GM23248 (cell line): Measurements from ENCODE around the gene PSMD6. TPM values are rescaled to one million over a fixed set of nuclear protein-coding genes. Genes with fewer than 3 reads are reported as not detected.

Experiments
- DNase-seq: peaks from one replicate; pipeline ENCODE4 v3.0.0-alpha.2; 2015
- H2AFZ ChIP-seq: fragments of 200-600 bp; sonication (generic); 2 replicates; pipeline ENCODE4 v1.6.1; 2016; ENCODE audit warnings: antibody characterized with exemption
- H3F3A ChIP-seq: fragments of 200-600 bp; sonication (generic); 2 replicates; pipeline ENCODE4 v1.6.1; 2016; ENCODE audit warnings: mild to moderate bottlenecking, antibody characterized with exemption, mixed run types; ENCODE audit not compliant: insufficient read depth
- H3K27ac ChIP-seq: fragments of 200-600 bp; sonication (generic); 2 replicates; pipeline ENCODE4 v1.5.1; 2016; ENCODE audit warnings: mild to moderate bottlenecking
- H3K27me3 ChIP-seq: fragments of 200-600 bp; sonication (generic); replicated peaks from 2 replicates; pipeline ENCODE4 v1.6.1; 2016; ENCODE audit warnings: mild to moderate bottlenecking; ENCODE audit not compliant: insufficient read depth
- H3K36me3 ChIP-seq: fragments of 200-600 bp; sonication (generic); 2 replicates; pipeline ENCODE4 v1.6.1; 2016; ENCODE audit warnings: low read depth, mild to moderate bottlenecking
- H3K4me1 ChIP-seq: fragments of 200-600 bp; sonication (generic); 2 replicates; pipeline ENCODE4 v1.6.1; 2016; ENCODE audit warnings: mild to moderate bottlenecking; ENCODE audit not compliant: insufficient read depth
- H3K4me2 ChIP-seq: fragments of 200-600 bp; sonication (generic); one replicate; pipeline ENCODE4 v1.6.1; 2016; ENCODE audit warnings: mild to moderate bottlenecking; ENCODE audit not compliant: unreplicated experiment
- H3K4me3 ChIP-seq: fragments of 200-600 bp; sonication (generic); 2 replicates; pipeline ENCODE4 v1.5.1; 2016; ENCODE audit warnings: mild to moderate bottlenecking
- H3K79me2 ChIP-seq: fragments of 200-600 bp; sonication (generic); 2 replicates; pipeline ENCODE4 v1.6.1; 2016; ENCODE audit warnings: mild to moderate bottlenecking; ENCODE audit not compliant: insufficient read depth
- H3K9ac ChIP-seq: fragments of 200-600 bp; sonication (generic); 2 replicates; pipeline ENCODE4 v1.6.1; 2016; ENCODE audit warnings: mild to moderate bottlenecking
- H3K9me2 ChIP-seq: fragments of 200-600 bp; sonication (generic); 2 replicates; pipeline ENCODE4 v1.6.1; 2016; ENCODE audit warnings: mixed run types, mild to moderate bottlenecking, moderate library complexity; ENCODE audit not compliant: insufficient read depth
- H3K9me3 ChIP-seq: fragments of 200-600 bp; sonication (generic); one replicate; pipeline ENCODE4 v1.6.1; 2017; ENCODE audit warnings: low read depth
- H4K20me1 ChIP-seq: fragments of 200-600 bp; sonication (generic); 2 replicates; pipeline ENCODE4 v1.6.0; 2016; ENCODE audit not compliant: insufficient read depth
- EZH2 ChIP-seq: fragments of 200-600 bp; sonication (generic); IDR thresholded peaks from 2 replicates; pipeline ENCODE4 v1.6.1; 2018; ENCODE audit warnings: antibody characterized with exemption, mild to moderate bottlenecking; ENCODE audit not compliant: insufficient read depth, poor library complexity, severe bottlenecking
- EZH2phosphoT487 ChIP-seq: fragments of 200-600 bp; sonication (generic); IDR thresholded peaks from 2 replicates; pipeline ENCODE4 v1.6.1; 2018; ENCODE audit warnings: antibody characterized with exemption, moderate library complexity, mild to moderate bottlenecking, low read depth; ENCODE audit not compliant: insufficient read depth
- WGBS, 2 experiments: methylation state at CpG; one replicate each; pipeline ENCODE4 v1.1.6; 2015 to 2017; ENCODE audit warnings: low lambda C conversion rate in 2 of 2, low coverage in 1 of 2; ENCODE audit errors: missing lambda C conversion rate in 2 of 2; 5-methylcytosine and 5-hydroxymethylcytosine counted together
- in situ Hi-C: fragments of 300-500 bp; cut with MboI; formaldehyde crosslinking; loops from 2 replicates; pipeline ENCODE4 v1.15.0; 2020
- polyA plus RNA-seq: library from polyadenylated mRNA; unstranded; fragments of >200 nt; fragmentation: Nextera tagmentation; extraction: Ambion mirVana; gene quantifications from 2 replicates; pipeline ENCODE4 v1.2.1, GENCODE V29; 2016
- total RNA-seq: library from RNA; depleted of rRNA; stranded (reverse); fragments of >200 nt; shearing (Covaris generic); gene quantifications from 2 replicates; pipeline ENCODE4 v1.2.3, GENCODE V29; 2014

The PSMD6 gene
- total and polyA plus RNA-seq, 2 experiments from 2014 or later: 79.5 to 126 TPM

GRCh38 chr3:64008487-64009351, 14.6 kb downstream of the PSMD6 start:
- WGBS, 2 experiments: 86 to 94% methylated on average over 7 of the region's 7 CpGs

GRCh38 chr3:64008017-64008416, 15.3 kb downstream of the PSMD6 start:
- no peaks in the 10 kb centered on the region for H3K9me3 ChIP-seq
- no peaks in the 10 kb centered on the region for H3K27me3 ChIP-seq
- peaks cover 58% of the 10 kb centered on the region for H3F3A ChIP-seq
- WGBS, 2 experiments: 95 to 97% methylated on average over 2 of the region's 2 CpGs
- no peak overlapping the region for H3K9ac ChIP-seq
- no peak overlapping the region for H2AFZ ChIP-seq
- no peaks in the 10 kb centered on the region for H3K9me2 ChIP-seq
- peaks cover 37% of the 10 kb centered on the region for H3K79me2 ChIP-seq
- H4K20me1 ChIP-seq: no peaks in the 10 kb centered on the region
- DNase-seq: no peak
- H3K27ac ChIP-seq: no peak overlapping the region
- H3K4me1 ChIP-seq: peaks cover 18% of the 10 kb centered on the region
- TF ChIP-seq EZH2phosphoT487: no peak
- no peak for TF ChIP-seq EZH2
- in situ Hi-C loops: no loop called here
- no peak overlapping the region for H3K4me3 ChIP-seq
- no peak overlapping the region for H3K4me2 ChIP-seq
- H3K36me3 ChIP-seq: peaks cover 65% of the 10 kb centered on the region

More at GRCh38 chr3:64008487-64009351, 14.6 kb downstream of the PSMD6 start:
- no peaks in the 10 kb centered on the region for H3K9me2 ChIP-seq
- no peaks in the 10 kb centered on the region for H3K27me3 ChIP-seq
- no peak overlapping the region for H3K4me3 ChIP-seq
- H2AFZ ChIP-seq: no peak overlapping the region
- in situ Hi-C loops: no loop called here
- no peak overlapping the region for H3K27ac ChIP-seq
- H3K36me3 ChIP-seq: peaks cover 72% of the 10 kb centered on the region
- H3K79me2 ChIP-seq: peaks cover 44% of the 10 kb centered on the region
- H4K20me1 ChIP-seq: no peaks in the 10 kb centered on the region
- H3K4me1 ChIP-seq: peaks cover 18% of the 10 kb centered on the region
- DNase-seq: no peak
- H3K9ac ChIP-seq: no peak overlapping the region
- H3K4me2 ChIP-seq: no peak overlapping the region
- peaks cover 65% of the 10 kb centered on the region for H3F3A ChIP-seq
- H3K9me3 ChIP-seq: no peaks in the 10 kb centered on the region
- TF ChIP-seq EZH2 (no peak), EZH2phosphoT487 (no peak)

- Histone ChIP-seq H3K27me3 (no peaks in the 10 kb centered on the region), H3K9me2 (no peaks in the 10 kb centered on the region), H4K20me1 (no peaks in the 10 kb centered on the region), H3K9ac (no peak overlapping the region), H3K79me2 (peaks cover 9% of the 10 kb centered on the region), H3K4me2 (no peak overlapping the region), H3K4me1 (no peaks in the 10 kb centered on the region), H3F3A (peaks cover 30% of the 10 kb centered on the region; the same call in 1 of the 2 replicates), H2AFZ (no peak overlapping the region), H3K27ac (no peak overlapping the region), H3K4me3 (no peak overlapping the region), H3K9me3 (no peaks in the 10 kb centered on the region), H3K36me3 (peaks cover 42% of the 10 kb centered on the region)
- no peak for DNase-seq
- in situ Hi-C loops: no loop called here
- TF ChIP-seq EZH2phosphoT487 (no peak), EZH2 (no peak)
- 46 to 54% methylated on average over 2 of the region's 2 CpGs for WGBS, 2 experiments
Measured at GRCh38 chr3:64003589-64003988, 19.7 kb downstream of the PSMD6 start.

GRCh38 chr3:64002233-64002632, 21.1 kb downstream of the PSMD6 start:
- TF ChIP-seq EZH2phosphoT487 (no peak), EZH2 (no peak)
- Histone ChIP-seq H4K20me1 (no peaks in the 10 kb centered on the region), H3K4me2 (no peak overlapping the region), H3K4me1 (no peaks in the 10 kb centered on the region), H3K79me2 (peaks cover 12% of the 10 kb centered on the region), H3K27ac (no peak overlapping the region), H3K36me3 (peaks cover 33% of the 10 kb centered on the region; the same call in 1 of the 2 replicates), H3K4me3 (no peak overlapping the region), H3F3A (0 out of 2 replicates have a peak, but pooled peaks cover 21% of the 10 kb centered on the region), H3K9ac (no peak overlapping the region), H2AFZ (no peak overlapping the region), H3K9me3 (no peaks in the 10 kb centered on the region), H3K9me2 (no peaks in the 10 kb centered on the region), H3K27me3 (no peaks in the 10 kb centered on the region)
- DNase-seq: no peak
- 81 to 96% methylated on average over 4 of the region's 4 CpGs for WGBS, 2 experiments
- in situ Hi-C loops: no loop called here
